ENCODE results near the gene TEX53. TPM values are rescaled to one million over a fixed set of nuclear protein-coding genes. Genes with fewer than 3 reads are reported as not detected.

Gene TEX53
- total and polyA plus RNA-seq, 2 of the 8 experiments (the other 6 are each of a cell fraction or from before 2014, with no cell fraction given), result not detected

- Histone ChIP-seq H3K56ac (replicated peaks; ENCODE audit: insufficient read length, low read depth, low read length) (no peak overlapping the region), H3K4me1 (replicated peaks in 1 of 4; ENCODE audit: control insufficient read depth in 3 of 4, insufficient read depth in 4 of 4, low read length in 3 of 4) (no peaks in the 10 kb centered on the region), H2BK20ac (ENCODE audit: low read length) (no peak overlapping the region), H2AK5ac (ENCODE audit: low read depth, low read length) (no peak overlapping the region), H3K23ac (ENCODE audit: insufficient read length) (no peak overlapping the region), H3K4me3 (ENCODE audit: extremely low read depth in 1 of 4, insufficient read depth in 2 of 4, low read depth in 3 of 4, low read length in 4 of 4) (no peak overlapping the region), H3K27ac (ENCODE audit: low read depth, low read length) (no peak overlapping the region), H2BK15ac (ENCODE audit: low read length) (no peak overlapping the region), H2BK120ac (replicated peaks; ENCODE audit: low read depth, low read length) (no peak overlapping the region), H3K4ac (replicated peaks; ENCODE audit: insufficient read length, low read depth, low read length) (no peak overlapping the region), H2BK5ac (ENCODE audit: low read depth, low read length) (no peak overlapping the region), H3K14ac (ENCODE audit: insufficient read length) (no peak overlapping the region), H3K27me3 (replicated peaks in 1 of 4; ENCODE audit: control insufficient read depth in 3 of 4, extremely low read depth in 1 of 4, insufficient read depth in 3 of 4, low read length in 3 of 4) (no peaks in the 10 kb centered on the region), H2AFZ (ENCODE audit: low read length) (no peak overlapping the region), H3K9ac (replicated peaks in 1 of 4; ENCODE audit: extremely low read depth in 1 of 4, low read depth in 3 of 4, low read length in 3 of 4) (no peak overlapping the region), H3K4me2 (ENCODE audit: insufficient read depth in 1 of 2, low read depth in 2 of 2, low read length in 2 of 2) (no peak overlapping the region), H3K23me2 (ENCODE audit: low read depth, low read length) (no peaks in the 10 kb centered on the region), H4K8ac (ENCODE audit: extremely low read depth, insufficient read depth, low read length) (no peak overlapping the region), H3K79me1 (ENCODE audit: low read depth, low read length) (no peaks in the 10 kb centered on the region), H3K18ac (ENCODE audit: extremely low read depth, low read length) (no peak overlapping the region), H4K91ac (replicated peaks; ENCODE audit: insufficient read length, low read length) (no peak overlapping the region), H4K5ac (ENCODE audit: insufficient read length, low read depth, low read length) (no peak overlapping the region), H2BK12ac (ENCODE audit: low read depth, low read length) (no peak overlapping the region), H3K36me3 (ENCODE audit: control insufficient read depth in 2 of 4, insufficient read depth in 4 of 4, low read length in 3 of 4) (no peaks in the 10 kb centered on the region), H4K20me1 (replicated peaks in 1 of 2; ENCODE audit: control insufficient read depth in 1 of 2, insufficient read depth in 2 of 2, low read length in 2 of 2) (peaks cover 0 to 7% of the 10 kb centered on the region in 2 experiments), H3K9me3 (ENCODE audit: insufficient read depth in 2 of 2, low read depth in 1 of 2, low read length in 1 of 2) (no peaks in the 10 kb centered on the region), H3K79me2 (ENCODE audit: control insufficient read depth in 1 of 2, insufficient read depth in 2 of 2, low read length in 2 of 2) (no peaks in the 10 kb centered on the region)
- FAIRE-seq, result no peak
- no peak for DNase-seq (ENCODE audit: low read depth in 1 of 2, low spot score in 2 of 2)
- WGBS, 2 experiments (ENCODE audit: extremely low coverage in 1 of 2, insufficient coverage in 1 of 2, insufficient read length in 1 of 2, insufficient replicate concordance in 2 of 2, low coverage in 1 of 2, low lambda C conversion rate in 2 of 2, missing lambda C conversion rate in 1 of 2), result 92% methylated on average over 2 of the region's 2 CpGs; no CpG with 5 or more reads in 1 of the 2 experiments
- CTCF ChIA-PET (ENCODE audit: partially characterized antibody), result interaction anchor here (1.2 kb wide), 1 partner anchor 28 kb away, joined by 3 read pairs; no protein-coding TSS in a partner anchor
- POLR2A ChIA-PET (ENCODE audit: partially characterized antibody), result interaction anchor here (1.3 kb wide), 1 partner anchor 11 kb away, joined by 4 read pairs; no protein-coding TSS in a partner anchor
- TF ChIP-seq FOSL1 (IDR thresholded peaks at IDR 0.05; ENCODE audit: insufficient read depth, low read depth, low read length) (no peak), MAX (IDR thresholded peaks at IDR 0.05) (no peak), KDM5A (IDR thresholded peaks at IDR 0.05; ENCODE audit: low read length) (no peak), BACH1 (IDR thresholded peaks at IDR 0.05; ENCODE audit: low read length) (no peak), KDM1A (IDR thresholded peaks at IDR 0.05; ENCODE audit: borderline replicate concordance, low read length) (no peak), SRF (IDR thresholded peaks at IDR 0.05; ENCODE audit: low read depth, low read length) (no peak), USF2 (IDR thresholded peaks at IDR 0.05; ENCODE audit: low read length) (no peak), NANOG (IDR thresholded peaks at IDR 0.05; ENCODE audit: insufficient read depth, low read depth, low read length, poor library complexity, severe bottlenecking) (no peak), CREB1 (IDR thresholded peaks at IDR 0.05) (no peak), GTF2F1 (IDR thresholded peaks at IDR 0.05; ENCODE audit: borderline replicate concordance, low read depth, low read length) (no peak), KDM4A (IDR thresholded peaks at IDR 0.05; ENCODE audit: low read depth, low read length, severe bottlenecking) (no peak)
These were observed 32.9 kb downstream of the TEX53 start for GRCh38 chr9:114624677-114625076.

All from H1 (cell line).